ENCODE data around the gene YBX2.
"Not testable (repeated sequence)": the region's sequence is repeated elsewhere in the genome, so short reads cannot be mapped to it uniquely, and the experiment has no call there.

Gene YBX2

DNA sequence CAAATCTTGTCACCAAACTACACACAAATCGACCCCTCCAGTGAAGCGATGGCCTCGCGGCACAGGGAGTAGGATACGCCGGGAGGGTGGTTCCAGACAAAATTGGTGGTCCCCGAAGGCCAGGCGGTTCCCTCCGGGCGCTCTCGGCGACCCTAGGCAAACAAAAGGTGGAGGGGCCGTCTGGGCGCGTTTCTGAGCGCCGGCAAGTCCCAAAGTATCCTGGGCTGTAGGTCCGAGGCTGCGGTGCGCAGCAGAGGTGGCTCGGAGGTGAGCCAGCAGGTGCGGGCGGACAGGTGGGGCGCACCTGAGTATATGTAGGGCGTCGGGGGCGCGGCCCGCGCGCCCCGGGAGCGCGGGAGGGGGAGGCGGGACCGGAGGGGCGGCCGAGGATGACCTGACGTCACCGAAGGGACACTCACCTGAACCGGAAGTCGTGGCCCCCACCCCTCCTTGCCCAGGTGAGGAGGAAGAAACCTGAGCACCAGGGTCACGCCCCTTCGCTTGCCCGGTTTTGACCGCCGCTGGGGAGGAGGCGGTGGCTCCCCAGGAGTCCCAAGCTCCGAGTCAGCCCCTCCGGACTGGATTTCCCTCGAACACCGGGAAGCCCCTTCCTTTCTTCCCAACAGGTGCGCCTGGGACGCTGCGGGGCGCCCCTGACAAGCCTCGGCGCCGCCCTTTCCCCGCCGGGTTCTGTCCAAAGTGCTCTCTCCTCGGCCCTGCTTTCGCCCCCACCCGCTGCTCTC, 32.1 kb downstream of the YBX2 start, which contains the start of gene CLDN7:
CLDN7 (minus strand) TSS at position 287 of the 743 bp plus-strand sequence. CDS start 435 bp downstream, outside the sequence.
- peak; percentile 88 for DNase-seq

DNA sequence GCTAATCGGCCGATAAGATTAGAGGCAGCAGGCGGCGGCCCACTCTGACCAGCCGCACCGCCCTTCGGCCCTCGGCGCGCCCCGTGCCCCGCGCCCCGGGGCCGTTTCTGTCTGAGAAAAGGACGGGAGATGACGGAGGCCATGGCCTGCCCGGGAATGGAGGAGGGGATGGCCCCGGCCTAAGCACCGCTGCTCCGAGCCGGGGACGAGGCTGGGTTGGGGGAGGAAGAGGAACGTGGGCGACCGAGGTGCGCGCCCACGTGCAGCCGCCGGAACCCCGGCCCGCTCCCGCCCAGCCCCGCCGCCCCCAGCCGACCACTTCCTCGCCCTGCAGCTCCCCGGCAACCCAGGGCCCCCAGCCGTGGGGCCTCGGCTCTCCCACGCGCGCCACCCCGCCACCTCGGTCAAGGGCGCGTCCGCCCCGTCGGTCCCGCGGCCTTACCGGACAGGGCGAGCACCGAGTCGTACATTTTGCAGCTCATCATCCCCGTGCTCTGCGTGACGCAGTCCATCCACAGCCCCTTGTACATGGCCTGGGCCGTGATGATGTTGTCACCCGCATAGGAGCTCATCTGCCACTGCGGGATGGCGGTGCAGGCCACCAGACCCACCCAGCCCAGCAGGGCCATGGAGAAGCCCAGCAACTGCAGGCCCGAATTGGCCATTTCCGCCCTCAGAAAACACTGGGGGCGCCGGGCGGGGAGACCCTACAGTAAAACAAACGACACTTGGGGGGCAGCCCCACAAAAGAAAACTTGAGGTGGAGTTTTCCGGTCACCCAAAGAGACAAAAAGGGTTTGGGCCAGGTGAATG, 32.9 kb downstream of the YBX2 start:
- DNase-seq = no peak

DNA sequence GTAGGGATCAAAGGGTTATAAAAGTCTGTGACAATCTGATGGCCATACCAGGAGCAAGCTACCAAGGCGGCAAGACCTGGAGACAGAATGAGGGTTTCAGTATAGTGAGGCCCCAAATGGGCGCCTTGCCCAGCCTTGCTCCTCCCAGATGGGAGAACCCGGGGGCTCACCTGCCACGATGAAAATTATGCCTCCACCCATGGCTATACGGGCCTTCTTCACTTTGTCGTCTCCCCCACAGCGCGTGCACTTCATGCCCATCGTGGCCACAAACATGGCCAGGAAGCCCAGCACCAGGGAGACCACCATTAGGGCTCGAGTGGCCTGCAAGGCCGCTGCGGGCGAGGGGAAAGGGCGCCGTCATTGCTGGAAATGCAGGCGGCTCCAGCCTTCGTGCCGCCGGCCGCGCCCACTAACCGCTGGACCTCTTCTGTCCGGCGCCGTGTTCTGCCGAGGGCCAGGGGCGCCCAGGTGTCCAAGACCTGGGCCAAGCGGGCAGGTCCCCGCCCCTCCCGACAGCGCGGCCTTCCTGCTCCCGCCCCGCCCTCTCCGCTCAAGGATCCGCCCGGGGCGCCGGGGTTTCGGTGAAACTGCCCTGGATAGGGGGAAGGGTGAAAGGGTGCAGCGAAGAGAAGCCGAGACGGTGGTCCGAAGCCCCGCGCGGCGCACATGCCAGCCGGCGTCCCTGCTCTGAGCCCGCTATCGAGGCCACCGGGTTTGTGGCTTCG, 33.6 kb downstream of the YBX2 start:
- DNase-seq = peak; percentile 21

DNA sequence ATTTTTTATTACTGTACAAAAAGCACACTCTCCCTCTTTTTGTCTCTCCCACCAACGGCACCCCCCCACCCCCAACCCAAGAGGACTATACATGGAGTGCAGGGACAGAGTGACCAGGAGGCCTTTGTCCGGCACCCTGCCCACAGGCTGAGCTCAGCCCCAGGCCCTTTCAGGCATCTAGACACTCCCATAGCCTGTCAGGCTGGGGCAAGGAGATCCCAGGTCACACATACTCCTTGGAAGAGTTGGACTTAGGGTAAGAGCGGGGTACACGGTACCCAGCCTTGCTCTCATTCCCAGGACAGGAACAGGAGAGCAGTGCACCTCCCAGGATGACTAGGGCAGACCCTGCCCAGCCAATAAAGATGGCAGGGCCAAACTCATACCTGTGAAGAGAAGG, 34.3 kb downstream of the YBX2 start:
- no peak for DNase-seq

DNA sequence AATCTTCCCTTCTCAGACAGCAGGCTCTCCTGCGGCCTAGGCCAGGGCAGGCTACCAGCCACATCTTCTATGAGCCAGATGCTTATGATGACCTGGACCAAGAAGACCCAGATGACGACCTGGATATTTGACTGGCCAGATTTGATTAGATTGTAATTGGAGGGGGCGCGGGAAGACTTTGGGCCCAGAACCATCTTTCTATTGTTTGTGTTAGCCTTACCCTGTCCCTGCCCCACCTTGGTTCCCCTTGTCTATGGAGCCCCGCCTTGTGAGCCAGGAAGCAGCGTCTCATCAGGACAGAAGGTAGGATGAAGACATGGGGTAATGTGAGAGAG, 34.9 kb downstream of the YBX2 start:
- DNase-seq = no peak

DNA sequence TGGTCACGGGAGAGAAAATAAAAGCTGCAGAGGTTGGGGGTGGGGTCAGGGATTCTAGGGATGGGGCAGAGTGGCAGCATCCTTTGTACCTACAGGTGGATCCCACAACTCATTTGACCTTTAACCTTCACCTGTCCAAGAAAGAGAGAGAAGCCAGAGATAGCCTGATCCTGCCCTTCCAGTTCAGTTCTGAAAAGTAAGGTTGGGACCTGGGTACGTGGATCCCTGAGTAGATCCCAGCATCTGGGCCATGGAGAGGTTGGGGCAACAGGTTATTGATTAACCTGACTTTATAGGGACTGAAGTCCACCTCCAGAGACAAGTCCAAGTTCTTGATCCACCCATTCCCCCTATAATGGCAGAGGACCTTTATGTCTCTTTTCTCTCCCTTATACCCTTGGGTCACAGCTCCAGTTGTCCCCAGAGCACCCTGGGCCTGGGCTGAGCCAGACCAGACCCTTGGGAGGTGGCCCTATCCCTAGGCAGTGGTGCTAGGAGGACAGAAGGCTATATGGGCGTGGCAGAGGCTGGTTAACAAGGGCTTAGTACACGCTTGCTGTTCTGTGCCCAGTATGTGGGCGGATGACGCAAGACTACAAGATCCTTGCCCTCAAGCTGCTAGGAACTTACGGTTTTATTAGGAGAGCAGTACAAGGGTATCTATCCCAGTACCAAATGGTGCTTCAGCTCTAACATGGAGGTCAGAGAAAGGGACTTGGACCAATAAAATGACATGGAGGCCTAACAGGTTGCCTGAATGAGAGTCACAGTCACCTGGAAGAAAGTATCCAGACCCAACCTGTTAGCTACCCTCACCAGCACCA, 35.5 kb downstream of the YBX2 start:
- no peak for DNase-seq

DNA sequence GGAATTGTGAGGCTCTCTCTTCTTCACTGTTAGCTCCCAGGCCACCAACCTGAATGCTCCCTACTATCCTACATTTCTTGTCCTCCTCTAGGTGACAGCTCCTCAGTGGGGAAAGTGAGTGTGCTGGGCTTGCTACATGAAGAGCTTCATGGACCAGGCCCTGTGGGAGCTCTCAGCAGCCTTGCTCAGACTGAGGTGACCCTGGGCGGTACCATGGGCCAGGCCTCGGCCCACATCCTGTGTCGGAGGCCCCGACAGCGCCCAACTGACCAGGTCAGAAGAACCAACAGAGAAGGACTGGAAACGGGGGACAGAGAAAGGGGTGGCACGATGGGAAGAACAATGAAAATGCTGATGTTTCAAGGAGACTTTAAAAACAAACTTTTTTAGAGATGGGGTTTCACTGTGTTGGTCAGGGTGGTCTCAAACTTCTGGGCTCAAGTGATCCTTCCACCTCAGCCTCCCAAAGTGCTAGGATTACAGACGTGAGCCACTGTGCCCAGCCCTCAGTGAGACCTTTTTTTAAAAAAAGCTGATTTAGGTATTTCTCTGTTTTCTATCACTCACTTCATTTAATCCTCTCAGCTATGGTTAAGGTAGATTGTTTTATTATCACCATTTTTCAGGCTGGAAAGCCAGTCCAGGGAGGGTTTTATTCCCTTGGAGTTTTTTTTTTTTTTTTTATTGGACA, 37.5 kb downstream of the YBX2 start:
- DNase-seq = no peak

DNA sequence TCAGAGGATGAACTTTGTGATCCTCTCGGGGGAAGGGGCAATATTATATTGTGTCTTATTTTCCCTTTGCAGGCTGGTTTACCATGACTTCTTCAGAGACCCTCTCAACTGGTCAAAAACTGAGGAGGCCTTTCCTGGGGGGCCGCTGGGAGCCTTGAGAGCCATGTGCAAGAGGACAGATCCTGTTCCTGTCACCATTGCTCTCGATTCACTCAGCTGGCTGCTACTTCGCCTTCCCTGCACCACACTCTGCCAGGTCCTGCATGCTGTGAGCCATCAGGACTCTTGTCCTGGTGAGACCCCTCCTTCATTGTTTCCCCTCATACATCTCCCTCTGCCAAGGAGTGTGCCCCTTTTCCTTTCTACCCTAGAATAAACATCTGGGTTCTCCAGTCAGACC, 39.9 kb downstream of the YBX2 start:
- DNase-seq = no peak

DNA sequence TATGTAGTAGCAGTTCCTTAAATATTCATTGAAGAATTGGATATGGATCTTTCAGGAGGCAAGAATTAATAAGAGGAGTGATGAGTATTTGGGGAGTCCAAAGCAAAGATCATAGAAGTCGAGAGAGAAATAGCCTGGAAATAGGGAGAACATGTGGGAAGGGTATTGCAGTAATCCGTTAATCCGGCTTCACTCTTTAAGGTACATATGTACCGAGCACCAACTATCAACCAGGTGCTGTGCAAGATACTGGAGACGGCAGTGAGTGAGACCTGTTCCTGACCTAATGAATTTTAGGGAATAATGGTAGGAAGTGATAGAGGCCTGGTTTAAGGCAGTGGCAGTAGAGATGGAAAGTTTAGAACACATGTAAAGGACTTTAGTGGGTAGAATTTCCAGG, 41.4 kb downstream of the YBX2 start:
- DNase-seq = no peak

DNA sequence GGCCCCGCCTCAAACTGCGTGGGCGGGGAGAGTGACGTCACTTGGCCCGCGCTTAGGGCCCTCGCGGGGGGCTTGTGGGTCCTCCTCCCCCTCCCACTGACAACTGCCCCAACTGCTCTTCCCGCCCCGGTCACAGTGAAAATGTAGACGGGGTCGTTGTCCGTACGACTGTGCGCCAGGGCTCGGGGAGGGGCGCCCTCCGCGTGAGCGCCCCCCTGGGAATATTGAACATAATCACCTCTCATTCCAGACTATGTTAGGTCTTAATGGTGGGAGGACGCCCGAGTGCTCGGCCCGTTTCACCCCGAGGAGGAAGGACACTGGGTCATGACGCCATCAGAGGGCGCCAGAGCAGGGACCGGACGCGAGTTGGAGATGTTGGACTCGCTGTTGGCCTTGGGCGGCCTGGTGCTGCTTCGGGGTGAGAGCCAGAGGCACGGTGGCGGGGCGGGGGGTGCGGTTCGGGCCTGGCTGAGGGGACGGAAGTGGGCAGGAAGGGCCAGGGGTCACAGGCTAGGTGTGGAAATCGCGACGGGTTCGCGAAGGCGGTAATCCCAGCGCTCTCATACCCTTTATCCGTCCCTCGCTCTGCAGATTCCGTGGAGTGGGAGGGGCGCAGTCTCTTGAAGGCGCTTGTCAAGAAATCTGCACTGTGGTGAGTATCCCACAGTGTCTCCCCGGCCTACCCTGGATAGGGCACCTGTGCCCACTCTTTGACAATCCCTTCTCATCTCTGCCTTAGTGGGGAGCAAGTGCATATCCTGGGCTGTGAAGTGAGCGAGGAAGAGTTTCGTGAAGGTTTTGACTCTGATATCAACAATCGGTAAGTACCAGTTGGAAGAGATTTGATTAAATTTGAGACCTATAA, 42.0 kb downstream of the YBX2 start, which contains the start of gene ELP5:
ELP5 (plus strand) TSS at position 40 of the 868 bp plus-strand sequence; CDS start at position 376, 336 bp downstream.
- DNase-seq = peak; percentile 93

DNA sequence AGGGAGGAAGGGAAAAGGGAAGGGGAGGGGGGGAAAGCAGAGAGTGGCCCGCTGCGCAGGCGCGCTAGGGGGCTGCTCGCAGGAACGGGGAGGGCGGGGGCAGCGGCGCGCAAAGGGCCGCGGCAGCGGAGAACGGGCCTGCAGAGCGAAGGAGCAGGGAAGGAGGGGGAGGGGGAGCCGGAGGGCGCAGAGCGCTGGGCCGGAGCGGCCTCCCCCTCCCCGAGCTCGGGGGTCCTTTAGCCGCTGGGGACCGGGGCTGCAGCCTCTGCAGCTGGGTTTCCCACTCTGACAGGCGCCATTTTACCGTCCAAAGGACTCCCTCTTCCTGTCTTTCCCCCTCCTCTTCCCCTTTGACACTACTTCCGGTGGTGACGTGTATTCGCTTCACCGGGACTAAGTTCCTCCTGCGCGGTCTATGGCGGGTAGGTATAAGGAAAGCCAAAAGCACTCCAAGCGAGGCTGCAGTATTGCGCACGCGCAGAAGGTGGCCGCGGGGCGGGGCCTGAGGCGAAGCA, 42.7 kb downstream of the YBX2 start, which contains the start of gene CTDNEP1:
CTDNEP1 (minus strand) TSS at position 74 of the 515 bp plus-strand sequence. CDS start 438 bp downstream, outside the sequence.
- peak; percentile 98 for DNase-seq

DNA sequence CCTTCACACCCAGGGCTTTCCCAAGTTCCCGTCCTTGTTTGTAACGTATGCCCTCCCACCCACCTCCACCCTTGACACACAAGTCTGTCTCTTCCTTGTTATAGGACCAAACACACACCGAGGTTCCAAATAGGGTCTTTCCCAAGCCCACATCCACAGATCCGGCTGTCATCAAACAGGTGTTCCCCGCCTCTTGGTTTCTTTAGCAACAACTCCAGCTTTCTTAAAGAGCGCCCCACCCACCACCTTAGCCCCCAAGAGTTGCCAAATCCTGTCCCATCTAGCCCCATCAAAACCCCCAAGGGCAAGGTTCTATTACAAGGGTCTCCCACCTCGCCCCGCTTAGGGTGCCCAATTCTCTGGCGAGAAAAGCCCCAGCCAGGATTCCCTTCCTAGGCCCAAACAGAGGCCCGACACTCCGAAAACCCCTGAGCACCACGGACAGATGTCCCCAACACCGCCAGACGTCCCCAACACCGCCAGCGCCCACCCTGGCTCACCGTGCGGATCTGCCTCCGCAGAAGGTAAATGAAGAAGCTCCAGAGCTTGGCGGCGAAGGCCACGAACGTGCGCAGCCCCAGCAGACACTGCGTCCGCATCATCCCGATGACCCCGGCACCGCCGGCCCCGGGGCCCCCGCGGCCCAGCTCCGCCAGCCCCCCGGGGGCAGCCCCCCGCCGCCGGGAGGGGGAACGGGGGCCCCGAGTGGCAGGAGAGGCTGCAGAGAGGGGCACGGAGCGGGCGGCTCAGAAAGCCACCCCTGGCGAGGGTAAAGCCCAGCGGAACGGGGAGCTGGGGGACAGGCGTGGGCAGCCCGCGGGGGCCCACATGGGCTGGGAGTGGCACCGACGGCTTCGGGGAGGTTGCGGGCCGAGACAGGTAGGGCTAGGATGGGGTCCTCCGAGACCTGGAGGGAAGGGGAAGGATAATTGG, 43.5 kb downstream of the YBX2 start:
- no peak for DNase-seq

DNA sequence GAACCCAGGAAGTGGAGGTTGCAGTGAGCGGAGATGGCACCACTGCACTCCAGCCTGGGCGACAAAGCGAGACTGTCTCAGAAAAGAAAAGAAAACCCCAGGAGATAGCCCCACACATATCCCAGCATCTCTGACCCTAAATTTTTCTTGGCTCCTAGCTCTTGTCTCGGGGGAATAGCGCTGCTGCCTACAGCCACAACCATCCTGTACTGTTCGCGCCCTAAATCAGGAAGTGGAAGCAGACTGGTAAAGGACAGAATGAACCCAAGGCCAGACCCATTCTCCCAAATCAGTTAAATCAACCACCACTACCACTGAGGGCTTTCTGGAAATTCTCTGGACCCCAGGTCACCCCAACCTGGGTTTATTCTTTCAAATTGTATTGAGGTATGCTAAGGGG, 44.6 kb downstream of the YBX2 start:
- no peak for DNase-seq

DNA sequence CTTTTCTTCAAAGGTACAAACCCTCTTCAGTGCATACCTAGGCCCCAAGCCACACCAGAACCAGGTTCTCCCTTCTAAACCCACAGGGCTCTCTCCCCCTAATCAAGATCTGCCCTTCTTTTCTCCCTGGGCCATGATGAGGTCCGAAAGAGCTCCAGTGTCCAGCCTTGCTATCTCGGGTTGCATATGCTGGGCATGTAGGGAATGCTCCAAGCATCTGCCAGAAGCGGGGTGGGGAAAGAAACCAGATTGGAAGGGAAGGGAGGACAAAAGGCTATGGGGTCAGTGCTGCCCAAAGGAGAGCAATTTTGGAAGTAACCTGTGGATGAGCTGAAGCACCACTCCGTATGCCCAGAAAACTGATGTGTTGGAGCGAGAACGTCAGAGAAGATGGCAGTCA, 45.2 kb downstream of the YBX2 start:
- DNase-seq = no peak

DNA sequence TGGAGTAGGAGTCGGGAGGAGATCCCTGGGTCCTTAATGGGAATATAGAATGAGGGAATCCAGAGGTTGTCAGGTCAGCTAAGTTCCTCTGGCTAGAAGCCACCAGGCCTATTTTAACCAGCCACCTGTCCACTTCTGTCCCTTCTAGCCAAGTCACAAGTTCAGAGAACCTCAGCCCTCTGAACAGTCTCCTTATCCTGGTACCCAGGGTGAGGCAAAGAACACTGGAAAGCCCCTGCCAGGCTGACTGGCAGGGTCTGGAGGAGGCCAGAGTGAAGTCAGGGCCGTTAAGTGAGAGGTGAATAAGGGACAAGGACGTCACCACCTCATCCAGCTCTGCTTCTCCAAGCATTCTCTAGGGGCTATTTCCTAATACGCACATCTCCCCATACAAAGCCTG, 45.6 kb downstream of the YBX2 start:
- DNase-seq = no peak

DNA sequence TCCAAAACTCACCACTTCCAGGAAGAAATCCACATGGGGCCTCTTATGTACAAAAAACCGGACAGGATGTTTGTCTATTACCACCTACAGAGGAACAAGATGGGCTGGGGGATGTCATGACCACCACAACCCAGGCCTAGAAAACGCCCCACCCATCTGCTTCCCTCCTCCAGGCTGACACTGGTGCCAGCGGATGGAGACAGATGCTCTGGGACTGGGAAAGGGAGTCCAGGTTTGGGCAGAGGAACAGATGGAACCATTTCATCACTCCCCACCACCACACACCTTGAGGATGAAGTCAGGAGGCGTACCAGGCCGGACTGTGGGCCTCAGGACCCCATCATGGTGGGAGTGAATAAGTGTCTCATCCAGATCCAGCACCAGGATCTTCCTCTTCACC, 47.7 kb downstream of the YBX2 start:
- no peak for DNase-seq

DNA sequence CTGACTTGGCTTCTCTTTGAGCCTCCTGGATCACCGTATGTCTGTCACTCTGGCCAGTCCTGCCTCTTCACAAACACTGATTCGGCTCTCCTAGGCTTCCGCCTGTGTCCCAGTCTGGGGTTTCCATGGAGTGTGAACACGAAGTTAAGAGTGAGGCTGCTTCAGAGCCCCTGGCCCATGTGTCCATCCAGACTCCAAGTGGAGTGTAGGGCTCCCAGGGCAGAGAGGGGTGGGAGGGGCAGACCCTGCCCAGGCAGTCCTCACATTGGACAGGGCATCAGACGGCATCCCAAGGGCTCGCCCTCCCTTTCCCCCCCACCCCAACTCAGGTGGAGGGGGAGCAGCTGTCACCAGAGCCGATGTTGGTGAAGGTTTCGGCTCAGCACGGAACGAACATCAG, 50.6 kb downstream of the YBX2 start:
- not testable (repeated sequence) for DNase-seq

DNA sequence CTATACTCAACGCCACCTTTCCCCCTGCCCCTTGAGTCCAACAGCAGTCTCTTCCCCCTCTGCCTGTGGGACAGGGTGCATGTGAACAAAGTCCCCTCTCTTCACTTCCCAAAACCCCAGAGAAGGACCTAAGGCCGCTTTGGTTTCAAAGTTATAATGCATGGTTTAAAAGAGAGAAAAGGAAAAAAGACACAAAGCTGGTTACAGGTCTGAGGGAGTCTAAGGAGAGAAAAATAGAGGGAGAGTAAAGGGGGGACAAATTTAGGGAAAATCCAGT, 51.0 kb downstream of the YBX2 start:
- no peak for DNase-seq

DNA sequence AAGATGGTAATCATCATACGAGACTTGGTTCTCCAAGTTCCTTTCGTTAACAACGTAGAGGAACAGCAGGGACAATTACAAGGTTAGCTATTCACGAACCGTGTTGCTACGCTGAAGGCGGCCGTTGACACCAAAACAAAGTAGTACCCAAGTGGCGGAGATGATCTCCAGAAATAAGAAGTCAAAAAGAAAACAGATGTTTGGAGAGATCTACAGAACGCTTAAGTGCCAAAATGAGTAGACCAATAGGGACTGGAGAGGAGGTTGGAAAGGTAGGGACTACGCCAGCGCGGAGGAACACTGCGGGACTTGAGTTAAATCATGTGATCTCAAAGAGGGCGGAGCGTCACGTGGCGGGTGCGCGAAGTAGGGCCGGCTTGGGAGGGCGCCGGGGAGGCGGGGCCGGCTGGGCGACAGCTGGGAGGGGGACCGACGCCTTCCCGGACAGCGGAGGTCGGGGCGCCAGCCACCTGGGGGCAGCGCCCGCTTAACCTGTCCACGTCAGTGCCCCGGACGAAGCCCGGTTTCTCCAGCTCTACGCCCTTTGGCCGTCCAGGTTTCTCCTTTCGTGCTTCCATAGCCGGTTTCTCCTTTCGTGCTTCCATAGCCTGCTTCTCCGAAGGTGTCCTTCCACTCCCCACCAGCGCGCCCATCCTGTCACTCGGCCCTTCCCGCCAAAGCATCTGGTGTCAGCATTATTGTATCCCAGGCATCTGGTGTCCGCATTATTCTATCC, 51.6 kb downstream of the YBX2 start:
- peak; percentile 95 for DNase-seq

Measured in DMS79 treated with DMSO at 0.1 percent for 48 hours (cell line).